Colonic mucosa (tissue), 4 donors: ENCODE results near the gene TNKS2. TPM values are rescaled to one million over a fixed set of nuclear protein-coding genes. Genes with fewer than 3 reads are reported as not detected.
"Not testable (repeated sequence)": the region's sequence is repeated elsewhere in the genome, so short reads cannot be mapped to it uniquely, and the experiment has no call there.

ENCODE experiments used
- DNase-seq: peaks from one replicate; pipeline ENCODE4 v3.0.0-alpha.2; 2020
- H3K27ac ChIP-seq: fragments of 200-600 bp; one replicate; pipeline ENCODE4 v1.8.0; 2021
- H3K27me3 ChIP-seq: fragments of 200-600 bp; one replicate; pipeline ENCODE4 v1.8.0; 2021
- H3K36me3 ChIP-seq: fragments of 200-600 bp; one replicate; pipeline ENCODE4 v1.8.0; 2021
- H3K4me1 ChIP-seq: fragments of 200-600 bp; one replicate; pipeline ENCODE4 v1.8.0; 2021; ENCODE audit warnings: mild to moderate bottlenecking
- H3K4me3 ChIP-seq: fragments of 200-600 bp; one replicate; pipeline ENCODE4 v1.8.0; 2021
- H3K9ac ChIP-seq, 2 donors: one replicate each; pipeline ENCODE4 v1.7.0; 2013; ENCODE audit warnings: control low read depth in 2 of 2, low read depth in 2 of 2, low read length in 2 of 2
- H3K9me3 ChIP-seq: fragments of 200-600 bp; one replicate; pipeline ENCODE4 v1.8.0; 2021
- CTCF ChIP-seq: fragments of 200-600 bp; IDR thresholded peaks from one replicate; pipeline ENCODE4 v1.8.0; 2022; ENCODE audit warnings: antibody characterized with exemption, mild to moderate bottlenecking
- intact Hi-C: fragments of 100-400 bp; cut with DNase I; formaldehyde crosslinking; loops from one replicate; pipeline ENCODE4 v1.14.1; 2022
- total RNA-seq, 2 donors: library from RNA; stranded (reverse); fragmentation: NEBNext Ultra II Directional in 1 of 2; extraction: Animal tissue kit (Norgen Biotek cat#: 25700) in 1 of 2; gene quantifications; one replicate each; pipeline ENCODE4 v1.2.1, GENCODE V29; 2021
- donor health status: healthy.
- donor health status: DM: no; HTN: no; CAD: no.
- donor health status: DM: no; HTN: no; CAD: no.

The TNKS2 gene
- total RNA-seq, 2 donors from 2014 or later, result 19.3 to 34.1 TPM

- intact Hi-C loops, result no loop called here
- peaks cover 9% of the 10 kb centered on the region for H3K4me1 ChIP-seq
- H3K27ac ChIP-seq, result no peak overlapping the region
- peak overlapping the region; percentile 91 for H3K4me3 ChIP-seq
- DNase-seq, result no peak
- H3K9ac ChIP-seq, result peak overlapping the region in 1 of 2 donors; percentile 97
- TF ChIP-seq CTCF, result no peak
- H3K9me3 ChIP-seq, result no peaks in the 10 kb centered on the region
- no peaks in the 10 kb centered on the region for H3K36me3 ChIP-seq
- H3K27me3 ChIP-seq, result no peaks in the 10 kb centered on the region
These were observed 2.0 kb downstream of the TNKS2 start for GRCh38 chr10:91800182-91800581.

- H3K4me3 ChIP-seq, result no peak overlapping the region
- peaks cover 9% of the 10 kb centered on the region for H3K4me1 ChIP-seq
- H3K9me3 ChIP-seq, result no peaks in the 10 kb centered on the region
- no peak for TF ChIP-seq CTCF
- no peak overlapping the region for H3K9ac ChIP-seq
- no peak overlapping the region for H3K27ac ChIP-seq
- no peaks in the 10 kb centered on the region for H3K36me3 ChIP-seq
- H3K27me3 ChIP-seq, result no peaks in the 10 kb centered on the region
- no peak for DNase-seq
- intact Hi-C loops, result no loop called here
These were observed 2.5 kb downstream of the TNKS2 start for GRCh38 chr10:91800756-91801155.

DNA sequence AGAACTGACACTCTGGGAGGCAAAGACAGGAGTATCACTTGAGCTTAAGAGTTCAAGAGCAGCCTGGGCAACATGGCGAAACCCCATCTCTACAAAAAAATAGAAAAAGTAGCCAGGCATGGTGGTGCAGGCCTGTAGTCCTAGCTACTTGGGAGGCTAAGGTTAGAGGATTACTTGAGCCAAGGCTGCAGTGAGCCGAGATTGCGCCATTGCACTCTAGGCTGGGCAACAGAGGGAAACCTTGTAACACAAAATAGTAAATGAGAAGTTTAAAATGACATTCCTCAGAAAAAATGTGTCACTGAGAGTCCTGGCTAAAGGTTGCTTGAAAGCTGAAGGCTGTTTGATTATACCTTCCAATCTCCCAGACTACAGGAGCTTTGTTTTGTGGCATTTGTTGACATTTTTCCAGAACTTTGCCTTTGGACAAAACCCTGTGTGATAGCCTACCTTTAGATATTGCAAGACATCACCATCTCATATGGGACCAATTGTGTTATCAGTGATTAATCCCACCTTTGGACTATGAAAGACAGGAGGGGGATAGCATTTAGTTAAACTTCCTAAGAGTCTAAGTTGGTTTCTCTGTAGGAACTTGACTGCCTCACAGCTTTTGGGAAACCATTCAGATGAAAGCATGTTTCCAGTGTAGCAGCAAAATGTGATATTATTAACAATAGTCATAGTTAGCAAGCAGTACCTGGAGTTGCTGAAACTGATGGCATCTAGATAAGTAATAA, 5.3 kb downstream of the TNKS2 start:
- Histone ChIP-seq H3K9ac (no peak overlapping the region), H3K4me1 (peaks cover 6% of the 10 kb centered on the region), H3K27me3 (no peaks in the 10 kb centered on the region), H3K36me3 (no peaks in the 10 kb centered on the region), H3K9me3 (no peaks in the 10 kb centered on the region), H3K27ac (no peak overlapping the region), H3K4me3 (no peak overlapping the region)
- no peak for TF ChIP-seq CTCF
- no peak for DNase-seq
- intact Hi-C loops, result no loop called here

DNA sequence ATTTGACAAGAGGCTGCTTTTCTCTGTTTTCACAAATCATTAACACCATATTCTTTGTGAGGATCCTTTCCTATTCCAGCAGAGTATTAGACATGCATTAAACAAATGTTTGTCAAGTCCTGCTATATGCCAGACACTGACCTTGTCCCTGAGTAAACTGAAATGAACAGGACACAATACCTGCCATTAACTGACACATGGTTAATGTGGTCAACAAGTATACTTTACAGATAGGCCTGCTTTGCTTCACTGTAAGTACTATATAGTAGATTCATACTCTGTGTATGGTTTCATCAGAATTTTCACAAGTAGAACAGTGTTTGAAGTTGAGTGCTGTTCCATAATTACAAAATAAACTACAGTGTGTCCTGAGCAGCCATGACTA, 5.9 kb downstream of the TNKS2 start:
- H3K27ac ChIP-seq, result no peak overlapping the region
- no peak for TF ChIP-seq CTCF
- H3K27me3 ChIP-seq, result no peaks in the 10 kb centered on the region
- H3K36me3 ChIP-seq, result no peaks in the 10 kb centered on the region
- peaks cover 6% of the 10 kb centered on the region for H3K4me1 ChIP-seq
- H3K9me3 ChIP-seq, result no peaks in the 10 kb centered on the region
- H3K9ac ChIP-seq, result no peak overlapping the region
- no peak for DNase-seq
- intact Hi-C loops, result no loop called here
- no peak overlapping the region for H3K4me3 ChIP-seq

DNA sequence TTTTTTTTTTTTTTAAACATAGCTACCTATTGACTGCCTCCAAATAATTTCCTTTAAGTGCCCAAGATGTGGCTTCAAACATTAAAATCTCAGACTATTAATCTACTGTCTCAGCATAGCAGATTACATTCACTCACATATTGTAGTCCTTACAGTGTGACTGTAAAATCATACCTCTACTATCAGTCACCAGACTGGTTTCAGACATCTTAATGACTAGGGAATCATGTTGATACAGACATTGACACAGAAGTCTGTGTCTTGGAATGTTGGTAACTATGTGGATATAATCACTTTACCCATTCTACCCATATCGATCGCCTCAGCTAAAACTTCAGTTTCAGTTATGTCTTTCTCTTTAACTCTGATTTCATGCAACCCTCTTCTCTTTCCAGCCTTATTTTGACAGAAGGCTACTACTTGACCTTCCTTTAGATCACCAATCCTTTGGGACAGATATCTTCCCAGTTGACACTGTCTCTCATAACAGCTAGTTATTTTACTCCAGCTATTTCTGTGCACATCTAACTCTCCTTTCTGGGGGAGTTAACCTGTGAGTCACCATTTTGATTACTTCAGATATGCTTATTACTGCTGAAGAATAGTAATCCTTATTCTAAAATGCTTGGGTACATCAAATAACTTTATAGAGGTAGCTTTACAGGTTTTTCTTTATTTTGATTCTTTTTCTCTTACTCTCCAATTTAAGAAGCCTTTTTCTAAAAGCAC, 7.0 kb downstream of the TNKS2 start:
- Histone ChIP-seq H3K4me1 (peaks cover 5% of the 10 kb centered on the region), H3K9me3 (no peaks in the 10 kb centered on the region), H3K36me3 (no peaks in the 10 kb centered on the region), H3K9ac (no peak overlapping the region), H3K27ac (no peak overlapping the region), H3K27me3 (no peaks in the 10 kb centered on the region), H3K4me3 (no peak overlapping the region)
- no peak for TF ChIP-seq CTCF
- DNase-seq, result no peak
- intact Hi-C loops, result no loop called here

GRCh38 chr10:91807264-91807663, 9.0 kb downstream of the TNKS2 start:
- intact Hi-C loops, H3K4me1 ChIP-seq, H3K9ac ChIP-seq, H3K36me3 ChIP-seq, H3K9me3 ChIP-seq, H3K4me3 ChIP-seq, H3K27me3 ChIP-seq, DNase-seq, H3K27ac ChIP-seq: not testable (repeated sequence)
